ENCODE results near the gene NTNG2. TPM values are rescaled to one million over a fixed set of nuclear protein-coding genes. Genes with fewer than 3 reads are reported as not detected.

NTNG2 gene
- polyA plus RNA-seq, 1 donor from 2014 or later = 0.43 TPM

DNA sequence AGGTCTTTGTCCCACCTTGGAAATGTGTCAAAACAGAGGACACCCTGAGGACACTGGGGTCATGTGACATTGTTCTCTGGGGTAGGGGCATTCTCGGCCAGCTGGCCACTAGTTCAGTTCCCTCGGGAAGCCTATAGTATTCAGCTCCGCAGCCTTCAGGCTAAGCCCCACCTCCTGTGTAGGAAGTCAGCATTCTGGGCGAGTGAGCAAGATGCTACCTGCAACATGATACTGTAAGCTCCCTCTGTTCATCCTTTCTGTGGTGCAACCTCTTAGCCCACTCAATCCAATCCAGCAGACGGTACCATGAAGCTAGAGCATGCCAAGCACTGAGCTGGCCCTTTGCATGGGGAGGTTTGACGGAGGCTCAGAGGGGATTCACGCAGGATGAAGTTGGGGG lies 5.3 kb downstream of the NTNG2 start:
- Histone ChIP-seq H3K36me3 (ENCODE audit: insufficient read depth, low read length) (no peaks in the 10 kb centered on the region), H4K20me1 (ENCODE audit: insufficient read depth) (no peaks in the 10 kb centered on the region), H3K9me3 (ENCODE audit: low read length) (no peaks in the 10 kb centered on the region), H3K27ac (ENCODE audit: low read length) (no peak overlapping the region), H3K9me2 (ENCODE audit: insufficient read depth, low read length) (no peaks in the 10 kb centered on the region), H3K4me3 (ENCODE audit: low read length) (no peak overlapping the region), H3K79me2 (replicated peaks; ENCODE audit: insufficient read depth, low read length) (no peaks in the 10 kb centered on the region), H3K27me3 (ENCODE audit: insufficient read depth, low read depth, low read length) (peaks cover 41% of the 10 kb centered on the region), H3K4me2 (ENCODE audit: low read length) (no peak overlapping the region), H2AFZ (ENCODE audit: low read depth, low read length) (no peak overlapping the region), H3F3A (ENCODE audit: insufficient read depth, low read length, poor library complexity, severe bottlenecking) (no peaks in the 10 kb centered on the region), H3K9ac (ENCODE audit: low read length) (no peak overlapping the region)
- no peak for TF ChIP-seq POLR2AphosphoS5 (IDR thresholded peaks at IDR 0.05)
- TF ChIP-seq, protein P1, sequence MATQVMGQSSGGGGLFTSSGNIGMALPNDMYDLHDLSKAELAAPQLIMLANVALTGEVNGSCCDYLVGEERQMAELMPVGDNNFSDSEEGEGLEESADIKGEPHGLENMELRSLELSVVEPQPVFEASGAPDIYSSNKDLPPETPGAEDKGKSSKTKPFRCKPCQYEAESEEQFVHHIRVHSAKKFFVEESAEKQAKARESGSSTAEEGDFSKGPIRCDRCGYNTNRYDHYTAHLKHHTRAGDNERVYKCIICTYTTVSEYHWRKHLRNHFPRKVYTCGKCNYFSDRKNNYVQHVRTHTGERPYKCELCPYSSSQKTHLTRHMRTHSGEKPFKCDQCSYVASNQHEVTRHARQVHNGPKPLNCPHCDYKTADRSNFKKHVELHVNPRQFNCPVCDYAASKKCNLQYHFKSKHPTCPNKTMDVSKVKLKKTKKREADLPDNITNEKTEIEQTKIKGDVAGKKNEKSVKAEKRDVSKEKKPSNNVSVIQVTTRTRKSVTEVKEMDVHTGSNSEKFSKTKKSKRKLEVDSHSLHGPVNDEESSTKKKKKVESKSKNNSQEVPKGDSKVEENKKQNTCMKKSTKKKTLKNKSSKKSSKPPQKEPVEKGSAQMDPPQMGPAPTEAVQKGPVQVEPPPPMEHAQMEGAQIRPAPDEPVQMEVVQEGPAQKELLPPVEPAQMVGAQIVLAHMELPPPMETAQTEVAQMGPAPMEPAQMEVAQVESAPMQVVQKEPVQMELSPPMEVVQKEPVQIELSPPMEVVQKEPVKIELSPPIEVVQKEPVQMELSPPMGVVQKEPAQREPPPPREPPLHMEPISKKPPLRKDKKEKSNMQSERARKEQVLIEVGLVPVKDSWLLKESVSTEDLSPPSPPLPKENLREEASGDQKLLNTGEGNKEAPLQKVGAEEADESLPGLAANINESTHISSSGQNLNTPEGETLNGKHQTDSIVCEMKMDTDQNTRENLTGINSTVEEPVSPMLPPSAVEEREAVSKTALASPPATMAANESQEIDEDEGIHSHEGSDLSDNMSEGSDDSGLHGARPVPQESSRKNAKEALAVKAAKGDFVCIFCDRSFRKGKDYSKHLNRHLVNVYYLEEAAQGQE (IDR thresholded peaks at IDR 0.05; ENCODE audit: borderline replicate concordance) = no peak
- no peak for TF ChIP-seq SMC3 (conservative IDR thresholded peaks at IDR 0.05; ENCODE audit: poor library complexity)
- TF ChIP-seq EZH2 (IDR thresholded peaks at IDR 0.05; ENCODE audit: borderline replicate concordance, insufficient read depth, low read length, poor library complexity, severe bottlenecking) = no peak
- TF ChIP-seq, protein P2, sequence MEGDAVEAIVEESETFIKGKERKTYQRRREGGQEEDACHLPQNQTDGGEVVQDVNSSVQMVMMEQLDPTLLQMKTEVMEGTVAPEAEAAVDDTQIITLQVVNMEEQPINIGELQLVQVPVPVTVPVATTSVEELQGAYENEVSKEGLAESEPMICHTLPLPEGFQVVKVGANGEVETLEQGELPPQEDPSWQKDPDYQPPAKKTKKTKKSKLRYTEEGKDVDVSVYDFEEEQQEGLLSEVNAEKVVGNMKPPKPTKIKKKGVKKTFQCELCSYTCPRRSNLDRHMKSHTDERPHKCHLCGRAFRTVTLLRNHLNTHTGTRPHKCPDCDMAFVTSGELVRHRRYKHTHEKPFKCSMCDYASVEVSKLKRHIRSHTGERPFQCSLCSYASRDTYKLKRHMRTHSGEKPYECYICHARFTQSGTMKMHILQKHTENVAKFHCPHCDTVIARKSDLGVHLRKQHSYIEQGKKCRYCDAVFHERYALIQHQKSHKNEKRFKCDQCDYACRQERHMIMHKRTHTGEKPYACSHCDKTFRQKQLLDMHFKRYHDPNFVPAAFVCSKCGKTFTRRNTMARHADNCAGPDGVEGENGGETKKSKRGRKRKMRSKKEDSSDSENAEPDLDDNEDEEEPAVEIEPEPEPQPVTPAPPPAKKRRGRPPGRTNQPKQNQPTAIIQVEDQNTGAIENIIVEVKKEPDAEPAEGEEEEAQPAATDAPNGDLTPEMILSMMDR (IDR thresholded peaks at IDR 0.05; ENCODE audit: poor library complexity, severe bottlenecking) = no peak
- TF ChIP-seq RAD21 (conservative IDR thresholded peaks at IDR 0.05) = no peak

DNA sequence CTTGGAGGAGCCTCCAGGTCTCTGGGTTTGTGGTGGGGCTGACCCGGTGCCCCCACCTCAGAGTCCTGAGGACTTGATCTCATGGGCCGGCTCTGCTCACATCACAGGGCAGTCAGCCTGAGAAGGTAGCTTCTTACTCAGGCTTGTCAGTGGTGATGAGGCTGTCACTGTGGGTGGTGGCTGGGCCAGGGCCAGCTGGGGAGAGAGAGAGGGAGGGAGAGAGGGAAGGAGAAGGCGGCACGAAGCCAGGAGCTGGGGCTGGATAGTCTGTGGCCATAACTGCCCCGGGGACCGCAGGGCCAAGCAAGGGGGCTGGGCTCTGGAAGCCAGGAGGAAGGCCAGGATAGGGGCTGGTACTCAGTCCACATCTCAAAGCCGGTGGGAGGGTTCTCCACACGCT lies 6.5 kb downstream of the NTNG2 start:
- Histone ChIP-seq H3K9me2 (ENCODE audit: insufficient read depth, low read length) (no peaks in the 10 kb centered on the region), H3K27me3 (ENCODE audit: insufficient read depth, low read depth, low read length) (peaks cover 29% of the 10 kb centered on the region), H4K20me1 (ENCODE audit: insufficient read depth) (no peaks in the 10 kb centered on the region), H3K27ac (ENCODE audit: low read length) (no peak overlapping the region), H3K9ac (ENCODE audit: low read length) (no peak overlapping the region), H3K9me3 (ENCODE audit: low read length) (no peaks in the 10 kb centered on the region), H3K4me3 (ENCODE audit: low read length) (no peak overlapping the region), H2AFZ (ENCODE audit: low read depth, low read length) (no peak overlapping the region), H3F3A (ENCODE audit: insufficient read depth, low read length, poor library complexity, severe bottlenecking) (no peaks in the 10 kb centered on the region), H3K36me3 (ENCODE audit: insufficient read depth, low read length) (no peaks in the 10 kb centered on the region), H3K4me2 (ENCODE audit: low read length) (no peak overlapping the region), H3K79me2 (replicated peaks; ENCODE audit: insufficient read depth, low read length) (no peaks in the 10 kb centered on the region)
- TF ChIP-seq TAF1 (IDR thresholded peaks at IDR 0.05; ENCODE audit: low read depth) = no peak
- TF ChIP-seq RAD21 (conservative IDR thresholded peaks at IDR 0.05) = no peak
- TF ChIP-seq EZH2 (IDR thresholded peaks at IDR 0.05; ENCODE audit: borderline replicate concordance, insufficient read depth, low read length, poor library complexity, severe bottlenecking) = no peak
- no peak for TF ChIP-seq SMC3 (conservative IDR thresholded peaks at IDR 0.05; ENCODE audit: poor library complexity)
- no peak for TF ChIP-seq POLR2AphosphoS5 (IDR thresholded peaks at IDR 0.05)

DNA sequence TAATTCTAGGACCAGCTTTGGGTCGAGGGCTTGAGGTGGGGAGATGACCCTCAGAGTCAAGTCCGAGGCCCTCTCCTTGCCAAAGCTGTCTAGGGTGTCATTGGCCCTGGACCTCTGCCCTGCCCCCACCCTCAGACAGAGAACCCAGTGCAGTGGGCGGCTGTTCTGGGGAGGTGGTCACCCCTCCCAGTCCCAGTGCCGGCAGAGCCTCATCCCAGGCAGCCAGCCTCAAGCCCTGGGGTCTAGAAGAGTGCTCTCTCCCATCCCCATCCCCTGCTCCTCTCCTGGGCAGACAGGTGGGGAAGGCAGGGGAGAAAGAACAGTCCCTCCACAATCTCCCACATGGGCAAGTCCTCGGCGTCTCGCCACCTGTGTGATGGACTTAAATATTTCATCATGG lies 7.0 kb downstream of the NTNG2 start:
- Histone ChIP-seq H2AFZ (ENCODE audit: low read depth, low read length) (no peak overlapping the region), H3K36me3 (ENCODE audit: insufficient read depth, low read length) (no peaks in the 10 kb centered on the region), H4K20me1 (ENCODE audit: insufficient read depth) (no peaks in the 10 kb centered on the region), H3K27ac (ENCODE audit: low read length) (no peak overlapping the region), H3K9me2 (ENCODE audit: insufficient read depth, low read length) (no peaks in the 10 kb centered on the region), H3K9ac (ENCODE audit: low read length) (no peak overlapping the region), H3F3A (ENCODE audit: insufficient read depth, low read length, poor library complexity, severe bottlenecking) (no peaks in the 10 kb centered on the region), H3K79me2 (replicated peaks; ENCODE audit: insufficient read depth, low read length) (no peaks in the 10 kb centered on the region), H3K27me3 (ENCODE audit: insufficient read depth, low read depth, low read length) (peaks cover 24% of the 10 kb centered on the region), H3K4me2 (ENCODE audit: low read length) (no peak overlapping the region), H3K4me3 (ENCODE audit: low read length) (no peak overlapping the region), H3K9me3 (ENCODE audit: low read length) (no peaks in the 10 kb centered on the region)
- TF ChIP-seq RAD21 (conservative IDR thresholded peaks at IDR 0.05) (no peak), POLR2AphosphoS5 (IDR thresholded peaks at IDR 0.05) (no peak), SMC3 (conservative IDR thresholded peaks at IDR 0.05; ENCODE audit: poor library complexity) (no peak), EP300 (conservative IDR thresholded peaks at IDR 0.05; ENCODE audit: poor library complexity, severe bottlenecking) (no peak), MXI1 (conservative IDR thresholded peaks at IDR 0.05; ENCODE audit: poor library complexity, severe bottlenecking) (no peak), TAF1 (IDR thresholded peaks at IDR 0.05; ENCODE audit: low read depth) (no peak), EZH2 (IDR thresholded peaks at IDR 0.05; ENCODE audit: borderline replicate concordance, insufficient read depth, low read length, poor library complexity, severe bottlenecking) (no peak)
- TF ChIP-seq, protein P1 (IDR thresholded peaks at IDR 0.05; ENCODE audit: borderline replicate concordance) = no peak
- TF ChIP-seq, protein P2 (IDR thresholded peaks at IDR 0.05; ENCODE audit: poor library complexity, severe bottlenecking) = no peak

Data from neural cell (in vitro differentiated cells).